HG03575 (cell line): ENCODE data around the gene CEP131.

Source experiments
- ATAC-seq: cut with Tn5 transposase; IDR thresholded peaks from one replicate; pipeline ENCODE4 v1.9.1; 2021; ENCODE audit not compliant: unreplicated experiment, insufficient number of reproducible peaks, low FRiP score; ENCODE audit errors: extremely low read depth

Gene CEP131

GRCh38 chr17:81179861-81180260 is 42.9 kb downstream of the CEP131 start:
- no peak for ATAC-seq

- ATAC-seq = no peak
Observed at GRCh38 chr17:81179220-81179619, 43.5 kb downstream of the CEP131 start.

DNA sequence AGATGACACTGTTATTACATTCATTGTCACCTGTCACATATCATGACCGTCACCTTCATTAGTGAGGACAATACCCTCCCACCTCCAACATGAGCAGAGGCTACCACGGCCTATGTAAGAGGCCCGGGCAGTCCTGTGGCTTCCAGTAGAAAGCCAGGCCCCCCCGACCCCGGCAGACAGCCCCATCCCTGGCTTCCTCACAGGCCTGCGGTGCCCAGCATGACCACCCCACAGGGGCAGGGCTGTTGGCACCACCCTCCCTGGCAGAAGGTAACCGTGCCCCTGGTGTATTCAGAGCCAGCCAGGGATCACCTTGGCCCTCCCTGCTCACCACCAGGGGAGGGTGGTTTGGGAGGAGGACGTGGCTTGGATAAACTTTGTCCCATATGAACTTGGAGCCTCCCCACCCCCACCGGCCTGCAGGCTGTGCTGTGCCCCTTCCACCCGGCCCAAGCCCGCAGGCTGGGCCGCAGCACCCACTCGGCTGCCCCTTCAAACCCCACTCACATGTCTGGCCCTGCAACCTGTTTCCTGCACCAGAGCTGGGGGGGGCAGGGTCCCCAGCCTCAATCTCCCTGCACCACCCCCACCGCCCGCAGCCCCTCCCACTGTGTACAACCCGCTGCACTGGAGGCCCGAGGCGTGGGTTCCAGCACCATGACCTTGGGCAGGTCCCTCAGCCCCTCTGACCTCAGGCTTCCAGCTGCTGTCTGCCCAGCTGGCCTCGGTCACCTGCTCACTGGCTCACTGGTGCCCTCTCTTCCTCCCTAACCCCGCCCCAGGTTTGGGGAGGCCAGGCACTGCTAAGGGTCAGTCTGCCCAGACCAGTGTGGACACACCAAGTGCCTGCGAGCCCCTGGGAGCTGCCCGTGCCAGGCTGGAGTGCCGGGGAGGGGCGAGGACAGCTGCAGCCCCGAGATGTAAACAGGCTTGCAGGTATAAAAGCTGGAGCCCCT is 44.4 kb downstream of the CEP131 start:
- no peak for ATAC-seq

GRCh38 chr17:81176666-81177065 is 46.1 kb downstream of the CEP131 start:
- ATAC-seq = no peak

DNA sequence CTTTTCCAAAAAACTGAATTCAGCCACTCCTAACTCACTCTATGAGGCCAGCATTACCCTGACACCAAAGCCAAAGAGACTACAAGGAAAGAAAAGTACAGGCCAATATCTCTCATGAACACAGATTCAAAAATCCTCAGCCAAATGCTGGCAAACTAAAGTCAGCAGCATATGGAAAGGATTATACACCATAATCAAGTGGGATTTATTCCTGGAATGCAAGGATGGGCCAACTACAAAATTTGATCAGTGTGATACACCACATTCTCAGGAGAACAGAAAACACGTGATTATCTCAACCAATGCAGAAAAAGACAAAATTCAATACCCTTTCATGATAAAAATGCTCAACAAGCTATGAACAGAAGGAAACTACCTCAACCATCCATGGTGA is 49.0 kb downstream of the CEP131 start:
- ATAC-seq = no peak

DNA sequence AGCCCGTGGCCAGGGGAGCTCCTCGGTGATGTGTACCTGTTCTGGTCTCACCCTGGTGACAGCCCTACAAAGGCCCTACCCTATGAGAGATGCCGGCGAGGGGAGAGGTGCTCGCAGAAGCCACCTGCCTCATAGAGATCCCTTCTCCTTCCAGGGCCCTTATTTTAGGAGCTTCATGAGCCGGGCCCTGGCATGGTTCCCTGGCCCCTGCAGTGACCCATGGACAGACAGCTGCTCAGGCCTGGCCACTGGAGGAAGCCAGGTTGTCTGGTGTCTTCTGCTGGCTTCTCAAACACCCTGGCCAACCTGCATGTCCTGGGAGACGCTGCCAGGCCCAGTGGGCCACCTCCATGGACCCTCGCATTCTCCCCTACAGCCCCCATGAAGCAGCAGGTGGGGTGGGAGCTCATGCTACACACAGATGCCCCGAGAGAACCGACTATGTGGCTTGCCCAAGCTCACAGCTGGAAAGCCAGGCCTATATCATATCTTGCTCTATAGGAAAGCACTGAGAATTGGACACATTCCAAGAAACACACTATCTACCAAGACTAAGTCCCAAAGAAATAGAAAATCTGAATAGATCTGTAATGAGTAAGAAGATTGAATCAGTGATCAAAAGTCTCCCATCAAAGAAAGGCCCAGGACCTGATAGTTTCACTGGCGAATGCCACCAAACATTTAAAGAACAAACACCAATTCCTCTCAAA is 49.6 kb downstream of the CEP131 start:
- no peak for ATAC-seq

DNA sequence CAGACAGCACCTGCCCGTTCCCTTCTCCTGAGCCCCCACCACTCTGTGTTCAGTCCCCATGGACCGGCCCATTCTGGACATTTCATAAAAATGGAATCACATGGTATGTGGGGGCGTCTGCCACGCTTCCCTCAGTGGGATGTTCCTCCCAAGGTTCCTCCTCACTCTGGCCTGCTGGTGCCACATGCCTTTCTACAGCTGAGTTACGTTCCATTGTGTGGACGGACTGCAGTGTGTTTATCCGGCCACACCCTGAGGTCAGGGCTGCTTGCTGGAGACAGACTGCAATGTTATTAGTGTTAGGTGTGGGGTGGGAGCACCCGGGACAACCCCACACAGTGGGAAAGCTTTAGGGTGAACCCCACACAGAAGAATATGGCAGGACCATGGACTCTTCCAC is 50.8 kb downstream of the CEP131 start:
- ATAC-seq = no peak

DNA sequence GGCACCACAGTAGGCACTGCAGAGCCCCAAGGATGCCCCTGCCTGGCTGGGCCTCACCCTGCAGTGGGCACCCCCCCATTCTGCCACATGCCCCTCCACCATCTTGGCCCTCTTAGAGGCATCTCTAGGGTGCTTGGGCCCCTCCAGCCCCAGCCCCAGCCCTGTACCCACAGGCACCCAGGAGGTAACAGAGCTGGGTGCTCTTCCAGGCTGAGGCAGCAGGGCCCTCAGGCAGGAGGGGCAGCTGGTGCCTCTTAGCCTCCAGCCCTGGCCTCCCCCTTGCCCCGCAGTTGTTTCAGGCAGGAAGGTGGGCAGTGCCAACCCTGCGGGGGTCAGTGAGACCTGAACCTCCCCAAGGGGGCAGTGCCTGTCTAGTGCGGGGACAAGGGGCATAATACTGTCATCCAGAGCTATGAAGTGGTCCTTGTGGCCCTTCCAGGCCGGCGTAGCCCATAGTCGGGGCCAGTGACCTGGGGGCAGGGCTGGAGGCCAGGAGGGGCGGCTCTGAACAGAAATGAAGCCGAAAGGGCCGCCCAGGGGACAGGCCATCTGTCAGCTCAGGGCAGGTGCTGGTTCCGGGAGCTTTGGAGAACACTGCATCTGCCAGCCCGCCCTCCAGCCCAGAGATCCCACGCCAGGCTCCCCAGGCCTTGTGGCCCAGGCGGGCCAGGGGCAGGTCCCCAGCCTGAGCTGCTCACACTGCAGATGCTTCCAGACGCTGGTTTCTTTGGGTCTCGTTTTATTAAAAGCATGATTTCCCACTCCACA is 51.9 kb downstream of the CEP131 start:
- ATAC-seq = no peak

DNA sequence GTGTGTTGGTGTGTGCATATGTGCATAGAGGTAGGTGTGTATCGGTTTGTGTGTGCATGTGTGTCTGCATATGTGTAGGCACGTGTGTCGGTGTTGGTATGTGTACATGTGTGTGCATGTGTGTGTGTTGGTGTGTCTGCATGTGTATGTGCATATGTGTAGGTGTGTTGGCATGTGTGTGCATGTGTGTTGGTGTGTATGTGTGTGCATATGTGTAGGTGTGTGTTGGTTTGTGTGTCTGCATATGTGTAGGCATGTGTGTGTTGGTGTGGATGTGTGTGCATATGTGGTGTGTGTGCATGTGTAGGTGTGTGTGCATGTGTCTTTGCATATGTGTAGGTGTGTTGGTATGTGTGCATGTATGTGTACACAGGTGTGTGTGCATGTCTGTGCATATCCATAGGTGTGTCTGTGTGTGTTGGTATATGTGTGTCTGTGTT is 52.9 kb downstream of the CEP131 start:
- ATAC-seq = no peak

DNA sequence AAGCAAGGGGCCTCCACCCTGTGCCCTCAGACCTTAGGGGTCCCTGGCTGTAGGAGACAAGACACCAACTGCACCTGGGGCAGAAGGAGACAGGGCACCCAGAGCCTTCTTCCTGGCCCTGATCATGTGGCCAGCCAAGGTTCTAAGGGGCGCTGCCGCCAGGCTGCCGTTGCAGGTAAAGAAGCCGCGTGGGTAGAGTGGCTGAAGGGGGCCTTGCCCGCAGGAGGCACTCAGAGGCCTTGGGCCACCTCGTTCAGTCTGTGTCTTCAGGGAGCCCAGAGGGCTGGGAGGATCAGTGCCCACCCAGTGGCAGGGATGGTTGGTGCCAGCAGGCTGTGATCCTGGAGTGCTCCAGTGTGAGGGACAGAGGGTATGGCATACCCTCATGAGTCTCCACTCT is 55.1 kb downstream of the CEP131 start:
- ATAC-seq = no peak

GRCh38 chr17:81167194-81167524 is 55.6 kb downstream of the CEP131 start:
- ATAC-seq = no peak

DNA sequence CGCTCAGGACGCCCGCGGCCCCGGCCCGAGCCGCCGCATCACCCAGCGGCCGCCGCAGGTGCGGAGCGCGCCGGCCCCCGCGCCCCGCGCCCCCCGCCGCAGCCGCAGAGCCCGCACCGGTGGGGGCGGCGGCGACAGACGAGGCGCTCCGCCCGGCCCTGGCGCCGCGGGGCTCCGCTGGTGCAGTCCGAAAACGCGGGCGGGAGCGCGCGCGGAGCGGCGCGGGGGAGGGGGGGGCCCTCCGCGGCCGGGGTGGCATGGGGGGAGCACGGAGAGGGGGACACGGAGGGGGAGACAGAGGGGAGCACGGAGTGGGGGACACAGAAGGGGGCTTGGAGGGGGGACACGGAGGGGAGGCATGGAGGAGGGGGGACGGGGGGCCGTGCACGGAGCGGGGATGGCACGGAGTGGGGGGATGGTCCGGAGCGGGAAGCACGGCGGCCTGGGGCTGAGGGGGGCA is 56.7 kb downstream of the CEP131 start, which contains the start of gene AATK:
Gene AATK, minus strand, starts transcription at position 189 of the 460 bp plus-strand sequence. CDS start 229 bp downstream, outside the sequence.
- no peak for ATAC-seq

GRCh38 chr17:81165246-81166032 is 57.3 kb downstream of the CEP131 start, which contains the start of gene PVALEF:
Gene PVALEF (plus strand): TSS chr17:81165507. CDS start chr17:81181227, 15,720 bp downstream.
- no peak for ATAC-seq

DNA sequence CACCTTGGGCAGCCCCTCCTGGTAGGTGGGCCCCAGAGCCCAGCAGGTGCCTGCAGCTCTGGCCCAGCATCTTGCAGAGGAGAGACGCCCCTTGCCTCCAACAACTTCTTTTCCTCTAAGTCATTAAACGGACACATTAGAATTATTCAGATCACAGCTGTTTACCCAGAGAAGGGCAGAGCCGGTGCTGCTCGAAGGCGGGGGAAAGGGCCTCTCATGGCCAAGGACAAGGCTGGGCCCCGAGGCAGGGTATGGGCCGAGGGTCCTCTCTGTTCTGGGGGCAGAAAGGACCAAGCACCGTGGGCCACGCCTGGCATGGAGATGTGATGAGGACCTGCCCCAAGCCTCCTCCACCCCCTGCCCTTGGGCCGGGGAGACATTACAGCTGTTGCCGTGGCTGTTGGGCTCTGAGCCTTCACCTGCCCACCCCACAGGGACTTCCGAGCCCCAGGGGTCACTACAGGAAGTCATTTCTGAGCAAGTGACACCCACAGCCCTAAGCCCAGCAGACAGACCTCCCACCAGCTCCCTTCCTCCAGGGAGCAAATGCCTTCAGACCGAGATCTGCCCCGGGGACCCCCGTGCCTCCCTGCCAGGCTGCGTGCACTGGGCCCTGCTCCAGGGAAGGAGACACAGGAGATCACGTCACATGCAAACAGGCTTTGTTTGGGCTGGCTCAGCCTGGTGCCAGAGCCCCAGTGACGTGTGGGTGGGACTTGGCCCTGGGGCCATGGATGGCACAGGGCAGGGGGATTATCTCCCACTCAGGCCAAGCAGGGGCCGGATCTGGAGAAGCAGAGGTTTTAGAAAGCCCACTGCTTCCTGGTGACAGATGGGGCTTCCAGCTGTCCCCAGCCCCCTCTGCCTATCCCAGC is 58.2 kb downstream of the CEP131 start:
- no peak for ATAC-seq

DNA sequence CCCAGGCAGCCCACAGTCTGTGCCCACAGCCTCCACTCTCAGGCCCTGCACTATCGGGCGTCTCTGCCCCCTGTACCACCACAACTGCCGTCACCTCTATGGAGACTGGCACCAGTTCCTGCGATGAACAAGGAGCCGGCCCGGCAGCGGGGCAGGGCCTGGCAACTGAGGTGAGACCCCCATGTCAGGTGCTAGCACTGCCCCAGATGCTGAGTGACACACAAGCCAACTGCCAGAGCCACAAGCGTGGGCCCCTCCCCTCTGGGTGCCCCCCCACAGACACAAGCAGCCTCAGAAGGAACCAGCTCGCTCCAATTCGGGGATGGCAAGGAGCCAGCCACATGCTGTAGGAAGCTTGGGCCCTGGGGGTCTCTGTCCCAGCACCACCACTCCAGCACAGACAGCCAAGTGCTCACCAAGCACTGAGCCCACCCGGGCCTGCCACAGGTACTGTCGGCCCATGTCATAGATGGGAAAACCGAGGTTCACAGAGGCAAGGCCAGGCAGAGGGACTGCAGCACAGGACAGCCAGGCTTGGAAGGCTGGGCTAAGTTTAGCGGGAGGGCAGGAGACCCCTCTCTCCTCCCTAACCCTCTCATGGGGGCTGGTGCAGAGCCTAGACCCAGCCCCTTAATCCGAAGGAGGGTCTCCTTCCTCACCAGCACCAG is 58.9 kb downstream of the CEP131 start:
- ATAC-seq = no peak

DNA sequence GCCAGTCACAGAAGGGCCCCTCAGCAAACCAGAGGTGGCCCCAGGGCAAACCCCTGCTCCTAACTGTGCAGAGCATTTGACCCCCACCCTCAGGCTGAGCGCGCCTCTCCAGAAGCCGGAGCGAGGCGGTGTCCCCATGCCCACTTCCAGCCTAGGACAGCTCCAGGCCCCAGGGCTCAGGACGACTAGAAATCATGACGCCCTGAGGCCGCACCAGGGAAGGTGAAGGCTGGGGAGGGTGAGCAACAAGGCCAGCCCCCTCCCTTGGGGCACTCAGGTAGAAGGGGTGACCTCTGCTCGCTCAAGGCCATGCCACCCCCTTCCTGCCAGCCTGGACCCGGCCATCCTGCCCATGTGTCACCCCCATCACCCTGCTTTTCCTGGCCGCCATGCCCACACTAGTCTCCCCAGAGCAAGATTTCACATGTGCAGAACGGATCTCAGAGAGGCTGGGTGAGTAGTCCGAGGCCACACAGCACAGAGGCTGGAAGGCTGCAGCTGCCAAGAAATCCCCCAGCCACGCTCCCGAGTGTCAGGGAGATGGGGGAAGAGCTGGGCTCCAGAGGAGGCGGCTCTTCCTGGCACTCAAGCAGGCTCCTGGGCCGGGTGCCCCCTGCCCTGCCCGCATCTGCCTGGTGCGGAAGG is 59.6 kb downstream of the CEP131 start:
- ATAC-seq = no peak

DNA sequence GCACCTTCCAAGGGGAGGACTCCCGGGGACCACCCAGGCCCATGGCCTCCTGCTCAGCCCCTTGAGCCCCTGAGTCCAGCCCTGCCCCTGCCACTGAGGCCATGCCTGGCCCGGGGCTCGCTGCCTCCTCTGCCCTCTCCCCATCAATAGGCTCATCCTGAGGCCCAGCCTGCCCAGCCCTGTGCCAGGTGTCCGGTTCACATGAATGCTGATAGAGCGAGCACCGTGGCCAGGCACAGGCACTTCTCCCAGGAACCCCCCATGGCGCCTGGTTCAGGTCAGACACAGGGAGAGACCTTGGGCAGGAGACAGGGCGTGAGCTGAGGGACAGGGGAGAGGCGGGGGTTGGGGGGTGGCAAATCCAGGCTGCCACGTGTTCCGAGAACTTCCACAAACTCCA is 60.3 kb downstream of the CEP131 start:
- ATAC-seq = no peak
